ENCODE measurements around the gene OPRL1.

GRCh38 chr20:64080013-64080812, at the start of gene OPRL1:
- TF ChIP-seq CTCF (conservative IDR thresholded peaks at IDR 0.05) = no peak
- no peak for TF ChIP-seq EZH2 (IDR thresholded peaks at IDR 0.05; ENCODE audit: low read depth)

All from PC-9 (cell line).